H1 (cell line): Measurements from ENCODE around the gene TBX15. TPM values are rescaled to one million over a fixed set of nuclear protein-coding genes. Genes with fewer than 3 reads are reported as not detected.

Experiments
- CTCF ChIA-PET: fragments of 300-600 bp; sonication (Branson Sonifier 250); formaldehyde crosslinking; loops from one replicate; lab custom pipeline; 2021; ENCODE audit not compliant: partially characterized antibody; lab: Charles Lee
- POLR2A ChIA-PET: fragments of 300-600 bp; sonication (Branson Sonifier 250); formaldehyde crosslinking; loops from one replicate; lab custom pipeline; 2021; ENCODE audit warnings: inconsistent platforms; ENCODE audit not compliant: partially characterized antibody; lab: Charles Lee
- DNase-seq, 2 experiments: peaks; one replicate each; pipeline versions ENCODE4 v3.0.0 to v3.0.0-alpha.2; 2010 to 2022; ENCODE audit warnings: low spot score in 2 of 2, low read depth in 1 of 2, mixed read lengths in 1 of 2
- FAIRE-seq: peaks from 2 replicates; lab custom pipeline; 2011; peaks lifted over from hg19 to GRCh38; lab: Jason Lieb, UNC
- H2AFZ ChIP-seq: 2 replicates; pipeline ENCODE4 v1.8.1; 2012; ENCODE audit warnings: low read length, inconsistent platforms
- H2AK5ac ChIP-seq: 2 replicates; pipeline ENCODE4 v1.6.1; 2013; ENCODE audit warnings: low read depth, low read length
- H2BK120ac ChIP-seq: replicated peaks from 2 replicates; pipeline ENCODE3; 2013; ENCODE audit warnings: low read depth, low read length, inconsistent platforms
- H2BK12ac ChIP-seq: 2 replicates; pipeline ENCODE4 v1.6.1; 2013; ENCODE audit warnings: low read depth, low read length
- H2BK15ac ChIP-seq: 2 replicates; pipeline ENCODE4 v1.6.1; 2013; ENCODE audit warnings: low read length
- H2BK20ac ChIP-seq: 2 replicates; pipeline ENCODE4 v1.6.1; 2013; ENCODE audit warnings: low read length
- H2BK5ac ChIP-seq: 2 replicates; pipeline ENCODE4 v1.6.1; 2013; ENCODE audit warnings: low read depth, low read length
- H3K14ac ChIP-seq: 2 replicates; pipeline ENCODE4 v1.6.1; 2013; ENCODE audit warnings: inconsistent platforms; ENCODE audit not compliant: insufficient read length
- H3K18ac ChIP-seq: 2 replicates; pipeline ENCODE4 v1.6.1; 2013; ENCODE audit warnings: low read length; ENCODE audit errors: extremely low read depth
- H3K23ac ChIP-seq: 2 replicates; pipeline ENCODE4 v1.6.1; 2013; ENCODE audit warnings: inconsistent platforms; ENCODE audit not compliant: insufficient read length
- H3K23me2 ChIP-seq: 2 replicates; pipeline ENCODE4 v1.6.1; 2013; ENCODE audit warnings: low read depth, low read length
- H3K27ac ChIP-seq: 2 replicates; pipeline ENCODE4 v1.6.1; 2011; ENCODE audit warnings: low read depth, low read length, inconsistent platforms
- H3K27me3 ChIP-seq, 4 experiments: replicated peaks in 1 of 4; 1 replicate in 1 of 4; 2 replicates in 3 of 4; pipeline versions ENCODE4 v1.6.1 to v1.8.1; 2011 to 2013; ENCODE audit warnings: low read length in 3 of 4, mild to moderate bottlenecking in 3 of 4, inconsistent platforms in 2 of 4, mixed read lengths in 2 of 4, moderate library complexity in 1 of 4; ENCODE audit not compliant: control insufficient read depth in 3 of 4, insufficient read depth in 3 of 4; ENCODE audit errors: extremely low read depth in 1 of 4
- H3K36me3 ChIP-seq, 4 experiments: 2 replicates each; pipeline versions ENCODE4 v1.6.1 to v1.8.1; 2011 to 2013; ENCODE audit warnings: mild to moderate bottlenecking in 4 of 4, low read length in 3 of 4, moderate library complexity in 2 of 4, control low read depth in 1 of 4, inconsistent platforms in 1 of 4; ENCODE audit not compliant: insufficient read depth in 4 of 4, control insufficient read depth in 2 of 4
- H3K4ac ChIP-seq: replicated peaks from 2 replicates; pipeline ENCODE3; 2013; ENCODE audit warnings: low read length, low read depth, mixed read lengths, inconsistent platforms; ENCODE audit not compliant: insufficient read length
- H3K4me1 ChIP-seq, 4 experiments: replicated peaks in 1 of 4; 1 replicate in 1 of 4; 2 replicates in 3 of 4; pipeline versions ENCODE4 v1.6.1 to v1.8.1; 2011 to 2013; ENCODE audit warnings: low read length in 3 of 4, inconsistent platforms in 2 of 4, mixed read lengths in 1 of 4; ENCODE audit not compliant: insufficient read depth in 4 of 4, control insufficient read depth in 3 of 4
- H3K4me2 ChIP-seq, 2 experiments: 2 replicates each; pipeline versions ENCODE4 v1.6.1 to v1.8.1; 2011 to 2013; ENCODE audit warnings: low read depth in 2 of 2, low read length in 2 of 2, control low read depth in 1 of 2, inconsistent platforms in 1 of 2, mild to moderate bottlenecking in 1 of 2; ENCODE audit not compliant: insufficient read depth in 1 of 2
- H3K4me3 ChIP-seq, 4 experiments: fragments of 200-600, 300-600 bp in 1 of 4; sonication (generic), shearing (Covaris generic), sonication (Bioruptor Twin) in 1 of 4; 2 replicates each; pipeline versions ENCODE4 v1.5.1 to v1.8.1; 2011 to 2016; ENCODE audit warnings: low read length in 4 of 4, low read depth in 3 of 4, control low read depth in 2 of 4, inconsistent platforms in 2 of 4, mild to moderate bottlenecking in 2 of 4, mixed read lengths in 1 of 4, moderate library complexity in 1 of 4; ENCODE audit not compliant: insufficient read depth in 2 of 4; ENCODE audit errors: extremely low read depth in 1 of 4
- H3K56ac ChIP-seq: replicated peaks from 2 replicates; pipeline ENCODE3; 2013; ENCODE audit warnings: low read depth, mild to moderate bottlenecking, mixed read lengths, low read length, inconsistent platforms; ENCODE audit not compliant: insufficient read length
- H3K79me1 ChIP-seq: 2 replicates; pipeline ENCODE4 v1.6.1; 2013; ENCODE audit warnings: low read depth, low read length, control low read depth
- H3K79me2 ChIP-seq, 2 experiments: 2 replicates each; pipeline versions ENCODE4 v1.6.1 to v1.8.1; 2012 to 2013; ENCODE audit warnings: low read length in 2 of 2, mild to moderate bottlenecking in 2 of 2, inconsistent platforms in 1 of 2; ENCODE audit not compliant: insufficient read depth in 2 of 2, control insufficient read depth in 1 of 2
- H3K9ac ChIP-seq, 4 experiments: replicated peaks in 1 of 4; 1 replicate in 1 of 4; 2 replicates in 3 of 4; pipeline versions ENCODE4 v1.6.1 to v1.8.1; 2011 to 2013; ENCODE audit warnings: low read depth in 3 of 4, low read length in 3 of 4, control low read depth in 2 of 4, mild to moderate bottlenecking in 2 of 4, moderate library complexity in 2 of 4, inconsistent platforms in 1 of 4; ENCODE audit errors: extremely low read depth in 1 of 4
- H3K9me3 ChIP-seq, 2 experiments: 2 replicates each; pipeline versions ENCODE4 v1.6.1 to v1.8.1; 2012 to 2013; ENCODE audit warnings: mild to moderate bottlenecking in 2 of 2, moderate library complexity in 2 of 2, control low read depth in 1 of 2, inconsistent platforms in 1 of 2, low read depth in 1 of 2, low read length in 1 of 2, mixed read lengths in 1 of 2; ENCODE audit not compliant: insufficient read depth in 2 of 2
- H4K20me1 ChIP-seq, 2 experiments: replicated peaks in 1 of 2; 2 replicates each; pipeline versions ENCODE3 to v1.8.1; 2011 to 2013; ENCODE audit warnings: inconsistent platforms in 2 of 2, low read length in 2 of 2, mild to moderate bottlenecking in 1 of 2; ENCODE audit not compliant: insufficient read depth in 2 of 2, control insufficient read depth in 1 of 2
- H4K5ac ChIP-seq: 2 replicates; pipeline ENCODE4 v1.6.1; 2013; ENCODE audit warnings: low read length, low read depth, mixed read lengths, inconsistent platforms; ENCODE audit not compliant: insufficient read length
- H4K8ac ChIP-seq: 2 replicates; pipeline ENCODE4 v1.8.0; 2013; ENCODE audit warnings: mild to moderate bottlenecking, moderate library complexity, low read length, inconsistent platforms; ENCODE audit not compliant: insufficient read depth; ENCODE audit errors: extremely low read depth
- H4K91ac ChIP-seq: replicated peaks from 2 replicates; pipeline ENCODE3; 2013; ENCODE audit warnings: low read length, mixed read lengths, inconsistent platforms; ENCODE audit not compliant: insufficient read length
- ASH2L ChIP-seq: fragments of 200-600, 300-600 bp; sonication (generic); IDR thresholded peaks from one replicate; pipeline ENCODE4 v1.7.1; 2017; ENCODE audit warnings: low read length
- CBX8 ChIP-seq: fragments of 300-800, 300-1000 bp; sonication (generic); IDR thresholded peaks from 2 replicates; pipeline ENCODE4 v1.7.1; 2016; ENCODE audit warnings: low read depth, low read length, borderline replicate concordance
- WGBS, 2 experiments: shearing (Covaris generic) in 1 of 2; methylation state at CpG; one replicate each; pipeline versions ENCODE4 v1.1.6 to v1.1.7; 2013 to 2015; ENCODE audit warnings: low lambda C conversion rate in 2 of 2, mixed read lengths in 2 of 2, inconsistent platforms in 1 of 2, low coverage in 1 of 2, missing lambda C conversion rate in 1 of 2; ENCODE audit not compliant: insufficient replicate concordance in 2 of 2, insufficient coverage in 1 of 2, insufficient read length in 1 of 2; ENCODE audit errors: extremely low coverage in 1 of 2, missing lambda C conversion rate in 1 of 2; 5-methylcytosine and 5-hydroxymethylcytosine counted together
- polyA plus RNA-seq, 7 experiments: library from polyadenylated mRNA; depleted of rRNA in 3 of 7; stranded (reverse) in 5 of 7; unstranded in 2 of 7; fragments of >200 nt in 5 of 7; fragments of 200-250 nt in 2 of 7; gene quantifications; 1 replicate in 5 of 7; 2 replicates in 1 of 7; 4 replicates in 1 of 7; pipeline versions ENCODE4 v1.2.1 to v1.2.3, GENCODE V29; 2011 to 2013; ENCODE audit warnings: missing spikeins in 2 of 7, mixed read lengths in 2 of 7
- total RNA-seq: library from RNA; stranded (reverse); fragmentation: NEBNext Ultra II Directional; extraction: Animal tissue kit (Norgen Biotek cat#: 25700); gene quantifications from 2 replicates; pipeline ENCODE4 v1.2.1, GENCODE V29; 2021

Gene TBX15
- total and polyA plus RNA-seq, 2 of the 8 experiments (the other 6 are each of a cell fraction or from before 2014, with no cell fraction given), result 0.14 to 0.24 TPM

DNA sequence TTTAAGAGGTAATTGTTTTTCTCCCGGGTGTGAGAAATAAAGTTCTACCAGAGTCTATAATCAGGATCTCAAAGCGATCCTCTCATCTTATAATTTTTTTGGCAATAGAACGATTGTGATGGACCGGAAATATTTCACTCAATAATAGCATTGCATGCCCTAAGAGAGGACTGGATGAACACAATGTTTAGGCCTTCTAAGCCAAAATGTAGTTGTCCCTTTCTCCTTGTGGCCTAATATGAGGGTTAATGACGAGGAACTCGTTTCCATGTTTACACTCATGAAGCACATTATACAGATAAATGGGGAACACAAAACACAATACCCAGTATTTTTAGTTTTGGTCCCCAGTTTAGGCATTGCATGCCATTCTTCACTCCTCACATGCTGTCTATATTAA, 5.9 kb downstream of the TBX15 start:
- H3K27ac ChIP-seq, result no peak overlapping the region
- peaks cover 3 to 18% (median 10%) of the 10 kb centered on the region in 4 experiments for H3K4me1 ChIP-seq
- no peak overlapping the region for H3K56ac ChIP-seq
- no peak overlapping the region for H3K23ac ChIP-seq
- no peak overlapping the region for H3K9ac ChIP-seq
- no peak overlapping the region for H2BK12ac ChIP-seq
- ChIA-PET POLR2A (no interaction called here), CTCF (interaction anchor here (2.4 kb wide), 1 partner anchor 27 kb away, joined by 9 read pairs; no protein-coding TSS in a partner anchor)
- H3K23me2 ChIP-seq, result peaks cover 5% of the 10 kb centered on the region; the same call in 1 of the 2 replicates
- H2BK15ac ChIP-seq, result no peak overlapping the region
- DNase-seq (no peak), FAIRE-seq (no peak)
- no peak overlapping the region for H4K8ac ChIP-seq
- no peak overlapping the region for H2AFZ ChIP-seq
- peaks cover 0 to 3% of the 10 kb centered on the region in 2 experiments; a peak in 1 of 4 replicates for H3K9me3 ChIP-seq
- no peak overlapping the region for H3K14ac ChIP-seq
- no peak overlapping the region for H3K4ac ChIP-seq
- no peak overlapping the region for H3K18ac ChIP-seq
- peaks cover 0 to 2% (median 0%) of the 10 kb centered on the region in 4 experiments; a peak in 1 of 8 replicates for H3K36me3 ChIP-seq
- no peak overlapping the region for H2BK20ac ChIP-seq
- H3K79me2 ChIP-seq, result no peaks in the 10 kb centered on the region
- H4K91ac ChIP-seq, result no peak overlapping the region
- no peak overlapping the region; a peak in 1 of 4 replicates for H3K4me2 ChIP-seq
- H2BK5ac ChIP-seq, result no peak overlapping the region
- H4K5ac ChIP-seq, result no peak overlapping the region
- H2BK120ac ChIP-seq, result no peak overlapping the region
- WGBS, 2 experiments, result 60% methylated on average over 6 of the region's 6 CpGs; no CpG with 5 or more reads in 1 of the 2 experiments
- no peaks in the 10 kb centered on the region for H3K79me1 ChIP-seq
- peaks cover 90 to 100% (median 95%) of the 10 kb centered on the region in 4 experiments for H3K27me3 ChIP-seq
- no peak overlapping the region for H2AK5ac ChIP-seq
- H4K20me1 ChIP-seq, result peaks cover 6 to 20% of the 10 kb centered on the region in 2 experiments
- H3K4me3 ChIP-seq, result no peak overlapping the region
- TF ChIP-seq CBX8 (0 out of 2 replicates have a peak, but pooled peaks have one; percentile 55), ASH2L (no peak)
